Measurements from ENCODE around the gene TBC1D22A. TPM values are rescaled to one million over a fixed set of nuclear protein-coding genes. Genes with fewer than 3 reads are reported as not detected.

Gene TBC1D22A
- total RNA-seq, 6 donors from 2014 or later = 27.1 to 48.2 (median 35.3) TPM

DNA sequence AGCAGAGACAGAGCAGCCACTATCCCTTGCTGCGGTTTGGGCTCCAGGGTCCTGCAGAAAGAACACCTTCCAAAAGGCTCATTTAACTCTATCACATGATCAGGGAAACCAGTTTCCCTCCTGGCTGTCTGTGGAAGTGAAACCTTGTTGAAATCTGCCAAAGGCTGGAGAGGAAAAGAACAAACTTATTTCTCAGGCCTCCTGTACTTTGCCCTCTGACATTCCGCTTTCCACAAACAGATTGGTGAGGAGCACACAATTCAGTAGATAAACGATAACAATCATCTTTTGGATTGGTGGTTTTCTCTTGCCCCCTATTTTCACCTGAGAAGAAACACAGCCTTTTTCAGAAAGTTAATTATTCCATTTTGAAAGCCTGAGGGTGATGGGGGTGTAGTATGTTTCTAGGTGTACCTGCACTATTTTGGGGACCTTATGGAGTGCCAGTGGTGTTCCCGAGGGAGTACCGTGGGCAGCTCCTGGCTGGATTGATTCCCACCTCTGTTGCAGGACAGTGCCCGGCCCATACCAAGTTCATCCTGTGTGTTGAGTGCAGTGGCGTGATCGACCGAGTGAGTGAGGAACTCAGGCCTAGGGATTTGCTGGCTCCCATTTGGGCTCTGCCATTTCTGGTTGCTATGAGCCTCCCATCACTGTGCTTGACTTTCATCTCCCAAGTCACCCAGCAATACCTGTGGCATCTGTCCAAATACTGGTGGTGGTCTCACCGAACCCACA is 102.0 kb downstream of the TBC1D22A start:
- no peak overlapping the region for H3K27ac ChIP-seq
- WGBS, 2 donors = 95 to 96% methylated on average over 6 to 10 of the region's 10 CpGs
- DNase-seq (no peak), ATAC-seq (ENCODE audit: low FRiP score in 2 of 2) (no peak)
- H3K4me1 ChIP-seq = no peaks in the 10 kb centered on the region
- TF ChIP-seq POLR2A (IDR thresholded peaks at IDR 0.05) = no peak
- no peak for TF ChIP-seq EP300 (IDR thresholded peaks at IDR 0.05)
- TF ChIP-seq POLR2AphosphoS5 (IDR thresholded peaks at IDR 0.05) = no peak
- no peak for TF ChIP-seq CTCF (IDR thresholded peaks at IDR 0.05)
- no peaks in the 10 kb centered on the region for H3K27me3 ChIP-seq
- no peaks in the 10 kb centered on the region for H3K9me3 ChIP-seq
- H3K4me3 ChIP-seq = no peak overlapping the region
- H3K36me3 ChIP-seq = no peaks in the 10 kb centered on the region

DNA sequence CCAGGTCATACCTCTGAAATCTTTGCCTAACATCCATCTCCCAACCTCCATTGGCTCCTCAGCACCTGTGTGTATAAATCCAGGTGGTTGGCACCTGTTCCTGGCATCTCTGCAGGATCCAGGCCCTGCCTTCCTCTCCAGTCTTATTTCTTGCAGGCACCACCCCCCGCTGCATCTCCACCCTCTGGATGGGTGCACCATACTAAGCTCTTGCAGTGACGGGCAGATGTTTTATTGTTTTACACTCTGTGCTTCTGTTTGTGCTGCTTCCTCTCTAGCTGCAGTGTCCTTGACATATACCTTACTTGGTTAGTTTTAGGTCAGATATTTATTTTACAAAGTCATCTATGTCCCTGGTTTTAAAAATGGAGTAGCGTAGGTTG is 102.6 kb downstream of the TBC1D22A start:
- no peaks in the 10 kb centered on the region for H3K36me3 ChIP-seq
- H3K9me3 ChIP-seq = no peaks in the 10 kb centered on the region
- 94 to 97% methylated on average over 3 of the region's 3 CpGs for WGBS, 2 donors
- DNase-seq = no peak
- no peak for TF ChIP-seq EP300 (IDR thresholded peaks at IDR 0.05)
- no peak for TF ChIP-seq CTCF (IDR thresholded peaks at IDR 0.05)
- TF ChIP-seq POLR2A (IDR thresholded peaks at IDR 0.05) = no peak
- no peak for TF ChIP-seq POLR2AphosphoS5 (IDR thresholded peaks at IDR 0.05)
- no peaks in the 10 kb centered on the region for H3K27me3 ChIP-seq
- H3K27ac ChIP-seq = no peak overlapping the region
- no peaks in the 10 kb centered on the region for H3K4me1 ChIP-seq
- no peak for ATAC-seq (ENCODE audit: low FRiP score in 2 of 2)
- H3K4me3 ChIP-seq = no peak overlapping the region

GRCh38 chr22:46865642-46866041 is 103.2 kb downstream of the TBC1D22A start:
- Histone ChIP-seq H3K27me3 (no peaks in the 10 kb centered on the region), H3K27ac (no peak overlapping the region), H3K9me3 (no peaks in the 10 kb centered on the region), H3K4me1 (no peaks in the 10 kb centered on the region), H3K4me3 (no peak overlapping the region), H3K36me3 (no peaks in the 10 kb centered on the region)
- WGBS, 2 donors = 95 to 96% methylated on average over 7 of the region's 7 CpGs
- DNase-seq (no peak), ATAC-seq (ENCODE audit: low FRiP score in 2 of 2) (no peak)
- TF ChIP-seq CTCF (IDR thresholded peaks at IDR 0.05) (no peak), EP300 (IDR thresholded peaks at IDR 0.05) (no peak), POLR2A (IDR thresholded peaks at IDR 0.05) (no peak), POLR2AphosphoS5 (IDR thresholded peaks at IDR 0.05) (no peak)

- DNase-seq (no peak), ATAC-seq (ENCODE audit: low FRiP score in 2 of 2) (no peak)
- no peaks in the 10 kb centered on the region for H3K4me1 ChIP-seq
- no peak for TF ChIP-seq CTCF (IDR thresholded peaks at IDR 0.05)
- TF ChIP-seq EP300 (IDR thresholded peaks at IDR 0.05) = no peak
- no peak for TF ChIP-seq POLR2AphosphoS5 (IDR thresholded peaks at IDR 0.05)
- TF ChIP-seq POLR2A (IDR thresholded peaks at IDR 0.05) = no peak
- H3K9me3 ChIP-seq = peaks cover 0 to 5% (median 0%) of the 10 kb centered on the region in 4 donors
- no peak overlapping the region for H3K27ac ChIP-seq
- no peaks in the 10 kb centered on the region for H3K27me3 ChIP-seq
- H3K4me3 ChIP-seq = no peak overlapping the region
- no peaks in the 10 kb centered on the region for H3K36me3 ChIP-seq
- 90 to 96% methylated on average over 8 of the region's 8 CpGs for WGBS, 2 donors
These were observed 104.1 kb downstream of the TBC1D22A start for GRCh38 chr22:46866591-46866990.

- H3K36me3 ChIP-seq = no peaks in the 10 kb centered on the region
- peaks cover 0 to 5% (median 0%) of the 10 kb centered on the region in 4 donors for H3K9me3 ChIP-seq
- H3K4me3 ChIP-seq = no peak overlapping the region
- WGBS, 2 donors = 90% methylated on average over 4 of the region's 4 CpGs
- H3K27ac ChIP-seq = no peak overlapping the region
- no peaks in the 10 kb centered on the region for H3K27me3 ChIP-seq
- no peak for TF ChIP-seq CTCF (IDR thresholded peaks at IDR 0.05)
- TF ChIP-seq POLR2AphosphoS5 (IDR thresholded peaks at IDR 0.05) = no peak
- TF ChIP-seq POLR2A (IDR thresholded peaks at IDR 0.05) = no peak
- TF ChIP-seq EP300 (IDR thresholded peaks at IDR 0.05) = no peak
- H3K4me1 ChIP-seq = no peaks in the 10 kb centered on the region
- no peak for ATAC-seq (ENCODE audit: low FRiP score in 2 of 2)
- no peak for DNase-seq
These were observed 104.7 kb downstream of the TBC1D22A start for GRCh38 chr22:46867106-46867505.

All from upper lobe of left lung (tissue), 6 donors.